MM.1S (cell line): ENCODE measurements around the gene TIPIN.

Source experiments
- DNase-seq: peaks from one replicate; pipeline ENCODE4 v3.0.0-alpha.2; 2015
- H2AFZ ChIP-seq: fragments of 300-600 bp; sonication (generic); 2 replicates; pipeline ENCODE4 v1.6.0; 2016; ENCODE audit warnings: antibody characterized with exemption, low read length
- H3F3A ChIP-seq: fragments of 300-600 bp; sonication (generic); 2 replicates; pipeline ENCODE4 v1.6.1; 2016; ENCODE audit warnings: mild to moderate bottlenecking, antibody characterized with exemption, low read length, moderate library complexity, mixed read lengths; ENCODE audit not compliant: insufficient read depth
- H3K27ac ChIP-seq: fragments of 300-600 bp; sonication (generic); 2 replicates; pipeline ENCODE4 v1.5.1; 2016; ENCODE audit warnings: mild to moderate bottlenecking, low read length
- H3K27me3 ChIP-seq: fragments of 300-600 bp; sonication (generic); replicated peaks from 2 replicates; pipeline ENCODE4 v1.6.0; 2016; ENCODE audit warnings: low read length; ENCODE audit not compliant: insufficient read depth
- H3K36me3 ChIP-seq: fragments of 300-600 bp; sonication (generic); replicated peaks from 2 replicates; pipeline ENCODE4 v1.6.1; 2016; ENCODE audit warnings: mild to moderate bottlenecking, low read length, mixed read lengths; ENCODE audit not compliant: insufficient read depth
- H3K4me1 ChIP-seq: fragments of 300-600 bp; sonication (generic); 2 replicates; pipeline ENCODE4 v1.6.1; 2016; ENCODE audit warnings: low read length, mixed read lengths
- H3K4me2 ChIP-seq: fragments of 300-600 bp; sonication (generic); 2 replicates; pipeline ENCODE4 v1.6.0; 2016; ENCODE audit warnings: low read depth, low read length
- H3K4me3 ChIP-seq: fragments of 300-600 bp; sonication (generic); 2 replicates; pipeline ENCODE4 v1.5.1; 2016; ENCODE audit warnings: low read length, mixed read lengths
- H3K79me2 ChIP-seq: fragments of 300-600 bp; sonication (generic); 2 replicates; pipeline ENCODE4 v1.6.1; 2016; ENCODE audit warnings: mixed run types, low read length, mixed read lengths
- H3K9ac ChIP-seq: fragments of 300-600 bp; sonication (generic); 2 replicates; pipeline ENCODE4 v1.6.1; 2016; ENCODE audit warnings: low read length, mixed read lengths
- H3K9me2 ChIP-seq: fragments of 300-600 bp; sonication (generic); replicated peaks from 2 replicates; pipeline ENCODE4 v1.6.1; 2016; ENCODE audit warnings: mild to moderate bottlenecking, low read length, mixed read lengths; ENCODE audit not compliant: insufficient read depth
- H3K9me3 ChIP-seq: fragments of 300-600 bp; sonication (generic); replicated peaks from 2 replicates; pipeline ENCODE4 v1.6.1; 2016; ENCODE audit warnings: mild to moderate bottlenecking, low read length, mixed read lengths; ENCODE audit not compliant: insufficient read depth
- H4K20me1 ChIP-seq: fragments of 300-600 bp; sonication (generic); 2 replicates; pipeline ENCODE4 v1.6.1; 2016; ENCODE audit warnings: mild to moderate bottlenecking, low read length, moderate library complexity, mixed read lengths; ENCODE audit not compliant: insufficient read depth
- CTCF ChIP-seq: fragments of 300-600 bp; sonication (generic); IDR thresholded peaks from 2 replicates; pipeline ENCODE4 v1.5.1; 2016; ENCODE audit warnings: antibody characterized with exemption, low read length, mixed read lengths
- EZH2 ChIP-seq: fragments of 300-600 bp; sonication (generic); optimal IDR thresholded peaks from 2 replicates; pipeline ENCODE3; 2017; ENCODE audit warnings: low read depth, mild to moderate bottlenecking, antibody characterized with exemption, low read length, mixed read lengths
- EZH2phosphoT487 ChIP-seq: fragments of 300-600 bp; sonication (generic); IDR thresholded peaks from 2 replicates; pipeline ENCODE4 v1.6.1; 2018; ENCODE audit warnings: antibody characterized with exemption, low read length

The TIPIN gene

DNA sequence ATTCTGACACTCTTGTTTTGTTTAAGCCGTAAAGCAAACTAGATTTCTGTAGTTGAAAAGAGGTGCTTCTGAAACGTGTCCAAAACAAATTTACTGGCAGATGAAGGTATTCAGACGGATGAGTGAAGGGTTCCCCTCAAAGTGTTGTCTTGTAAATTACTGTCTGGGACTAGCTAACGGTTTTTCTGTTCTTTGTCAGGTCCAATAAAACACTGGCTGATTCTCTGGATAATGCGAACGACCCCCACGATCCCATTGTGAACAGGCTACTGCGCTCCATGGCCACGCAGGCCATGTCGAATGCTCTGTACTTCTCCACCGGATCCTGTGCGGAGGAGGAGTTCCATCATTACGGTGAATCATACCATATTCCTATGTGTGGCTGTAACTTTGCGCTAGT lies 27.7 kb downstream of the TIPIN start:
- Histone ChIP-seq H3K27me3 (no peaks in the 10 kb centered on the region), H3K4me3 (no peak overlapping the region), H3K4me1 (no peaks in the 10 kb centered on the region), H3K9me2 (no peaks in the 10 kb centered on the region), H3F3A (no peaks in the 10 kb centered on the region), H3K27ac (no peak overlapping the region), H4K20me1 (no peaks in the 10 kb centered on the region), H3K9me3 (no peaks in the 10 kb centered on the region), H3K4me2 (no peak overlapping the region), H2AFZ (no peak overlapping the region), H3K9ac (no peak overlapping the region), H3K79me2 (no peaks in the 10 kb centered on the region), H3K36me3 (peaks cover 6% of the 10 kb centered on the region; the same call in 1 of the 2 replicates)
- TF ChIP-seq EZH2phosphoT487 (no peak), CTCF (no peak), EZH2 (no peak)
- DNase-seq, result no peak

GRCh38 chr15:66327736-66328135 lies 28.7 kb downstream of the TIPIN start:
- Histone ChIP-seq H3K9me2 (no peaks in the 10 kb centered on the region), H3K4me3 (no peak overlapping the region), H3K27ac (no peak overlapping the region), H3K36me3 (peaks cover 3% of the 10 kb centered on the region; the same call in 1 of the 2 replicates), H3K9me3 (no peaks in the 10 kb centered on the region), H3K4me2 (no peak overlapping the region), H4K20me1 (no peaks in the 10 kb centered on the region), H3K9ac (no peak overlapping the region), H2AFZ (no peak overlapping the region), H3F3A (no peaks in the 10 kb centered on the region), H3K4me1 (no peaks in the 10 kb centered on the region), H3K27me3 (no peaks in the 10 kb centered on the region), H3K79me2 (no peaks in the 10 kb centered on the region)
- TF ChIP-seq CTCF, result no peak
- TF ChIP-seq EZH2, result no peak
- TF ChIP-seq EZH2phosphoT487, result no peak
- no peak for DNase-seq

- Histone ChIP-seq H3K79me2 (no peaks in the 10 kb centered on the region), H3K4me3 (no peak overlapping the region), H3K27me3 (no peaks in the 10 kb centered on the region), H3K9me2 (no peaks in the 10 kb centered on the region), H3K4me2 (no peak overlapping the region), H3K9ac (no peak overlapping the region), H3K9me3 (no peaks in the 10 kb centered on the region), H3K27ac (no peak overlapping the region), H3K4me1 (no peaks in the 10 kb centered on the region), H3F3A (no peaks in the 10 kb centered on the region), H2AFZ (no peak overlapping the region), H4K20me1 (no peaks in the 10 kb centered on the region), H3K36me3 (peaks cover 3% of the 10 kb centered on the region; the same call in 1 of the 2 replicates)
- TF ChIP-seq CTCF (no peak), EZH2phosphoT487 (no peak), EZH2 (no peak)
- DNase-seq, result no peak
These were observed 30.4 kb downstream of the TIPIN start for GRCh38 chr15:66326051-66326450.
